K562 (cell line): ENCODE measurements around the gene KCNJ12. TPM values are rescaled to one million over a fixed set of nuclear protein-coding genes. Genes with fewer than 3 reads are reported as not detected.

Experiments used
- FUS ChIP-seq: fragments of 200-400 bp; formaldehyde crosslinking; optimal IDR thresholded peaks from 2 replicates; pipeline ENCODE3; 2017; ENCODE audit warnings: low read depth, low read length
- NUFIP1 ChIP-seq: fragments of 450-650 bp; IDR thresholded peaks from 2 replicates; pipeline ENCODE4 v1.6.1; 2018; ENCODE audit not compliant: partially characterized antibody
- PML ChIP-seq: IDR thresholded peaks from 2 replicates; pipeline ENCODE4 v1.6.1; 2012; ENCODE audit warnings: low read length, inconsistent platforms
- ZNF184 ChIP-seq: sonication (generic); formaldehyde crosslinking; IDR thresholded peaks from 2 replicates; pipeline ENCODE4 v1.5.0; 2020; ENCODE audit warnings: missing genetic modification reagents
- polyA plus RNA-seq, 8 experiments: library from polyadenylated mRNA; depleted of rRNA in 4 of 8; stranded (reverse) in 5 of 8; unstranded in 3 of 8; fragments of >200 nt; fragmentation: Nextera tagmentation in 2 of 8; fragmentation: Illumina TruSeq in 1 of 8; extraction: Ambion mirVana in 2 of 8; extraction: Trizol in 1 of 8; gene quantifications; 2 replicates each; pipeline versions ENCODE4 v1.2.1 to v1.2.3, GENCODE V29; 2011 to 2014; ENCODE audit warnings: inconsistent platforms in 1 of 8, missing spikeins in 1 of 8
- total RNA-seq, 7 experiments: library from RNA; depleted of rRNA in 6 of 7; stranded (reverse); fragments of >200 nt in 6 of 7; fragmentation: Illumina TruSeq in 2 of 7; extraction: Trizol in 2 of 7; gene quantifications; 2 replicates each; pipeline versions ENCODE4 v1.2.1 to v1.2.3, GENCODE V29; 2011 to 2021; ENCODE audit warnings: low replicate concordance in 1 of 7
- TF ChIP-seq, protein P1 (sequence below): fragments of 250-450 bp; sonication (Bioruptor Pico); IDR thresholded peaks from 2 replicates; pipeline ENCODE4 v1.4.0; 2020; ENCODE audit warnings: mild to moderate bottlenecking, moderate library complexity, borderline replicate concordance
- TF ChIP-seq, protein P2 (sequence below): fragments of 250-450 bp; sonication (Bioruptor Pico); IDR thresholded peaks from 2 replicates; pipeline ENCODE4 v1.5.0; 2022; ENCODE audit warnings: mild to moderate bottlenecking
- TF ChIP-seq, protein P3 (sequence below): sonication (generic); formaldehyde crosslinking; IDR thresholded peaks from 2 replicates; pipeline ENCODE4 v1.8.0; 2023; ENCODE audit warnings: missing genetic modification reagents, mild to moderate bottlenecking, borderline replicate concordance

Gene KCNJ12
- total and polyA plus RNA-seq, 9 of the 15 experiments (the other 6 are each of a cell fraction or from before 2014, with no cell fraction given) = 0.02 TPM; not detected in 8

DNA sequence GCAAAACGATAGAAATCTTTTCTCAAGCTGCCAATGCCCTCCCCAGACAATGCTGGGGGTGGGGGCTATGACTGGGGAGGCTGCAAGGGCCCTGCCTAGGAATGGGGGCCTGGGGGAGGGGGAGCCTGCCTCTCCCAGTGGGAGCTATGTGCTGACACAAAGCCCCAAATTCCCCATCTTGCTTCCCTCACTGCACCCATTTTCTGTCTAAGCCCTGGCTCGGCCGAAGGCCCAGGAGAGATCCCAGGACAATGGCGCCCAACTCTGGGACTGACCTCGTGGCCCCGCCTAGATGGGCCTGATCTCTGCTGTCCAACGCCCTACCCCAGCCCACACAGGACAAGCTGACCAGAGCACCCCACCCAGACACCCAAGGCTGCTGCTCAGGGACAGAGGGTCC is 11.1 kb upstream of the KCNJ12 start (continued):
- TF ChIP-seq, protein P1, sequence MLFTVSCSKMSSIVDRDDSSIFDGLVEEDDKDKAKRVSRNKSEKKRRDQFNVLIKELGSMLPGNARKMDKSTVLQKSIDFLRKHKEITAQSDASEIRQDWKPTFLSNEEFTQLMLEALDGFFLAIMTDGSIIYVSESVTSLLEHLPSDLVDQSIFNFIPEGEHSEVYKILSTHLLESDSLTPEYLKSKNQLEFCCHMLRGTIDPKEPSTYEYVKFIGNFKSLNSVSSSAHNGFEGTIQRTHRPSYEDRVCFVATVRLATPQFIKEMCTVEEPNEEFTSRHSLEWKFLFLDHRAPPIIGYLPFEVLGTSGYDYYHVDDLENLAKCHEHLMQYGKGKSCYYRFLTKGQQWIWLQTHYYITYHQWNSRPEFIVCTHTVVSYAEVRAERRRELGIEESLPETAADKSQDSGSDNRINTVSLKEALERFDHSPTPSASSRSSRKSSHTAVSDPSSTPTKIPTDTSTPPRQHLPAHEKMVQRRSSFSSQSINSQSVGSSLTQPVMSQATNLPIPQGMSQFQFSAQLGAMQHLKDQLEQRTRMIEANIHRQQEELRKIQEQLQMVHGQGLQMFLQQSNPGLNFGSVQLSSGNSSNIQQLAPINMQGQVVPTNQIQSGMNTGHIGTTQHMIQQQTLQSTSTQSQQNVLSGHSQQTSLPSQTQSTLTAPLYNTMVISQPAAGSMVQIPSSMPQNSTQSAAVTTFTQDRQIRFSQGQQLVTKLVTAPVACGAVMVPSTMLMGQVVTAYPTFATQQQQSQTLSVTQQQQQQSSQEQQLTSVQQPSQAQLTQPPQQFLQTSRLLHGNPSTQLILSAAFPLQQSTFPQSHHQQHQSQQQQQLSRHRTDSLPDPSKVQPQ = no peak
- TF ChIP-seq FUS (no peak), NUFIP1 (no peak), PML (no peak), ZNF184 (CRISPR knock-in tag) (no peak)
- TF ChIP-seq, protein P2, sequence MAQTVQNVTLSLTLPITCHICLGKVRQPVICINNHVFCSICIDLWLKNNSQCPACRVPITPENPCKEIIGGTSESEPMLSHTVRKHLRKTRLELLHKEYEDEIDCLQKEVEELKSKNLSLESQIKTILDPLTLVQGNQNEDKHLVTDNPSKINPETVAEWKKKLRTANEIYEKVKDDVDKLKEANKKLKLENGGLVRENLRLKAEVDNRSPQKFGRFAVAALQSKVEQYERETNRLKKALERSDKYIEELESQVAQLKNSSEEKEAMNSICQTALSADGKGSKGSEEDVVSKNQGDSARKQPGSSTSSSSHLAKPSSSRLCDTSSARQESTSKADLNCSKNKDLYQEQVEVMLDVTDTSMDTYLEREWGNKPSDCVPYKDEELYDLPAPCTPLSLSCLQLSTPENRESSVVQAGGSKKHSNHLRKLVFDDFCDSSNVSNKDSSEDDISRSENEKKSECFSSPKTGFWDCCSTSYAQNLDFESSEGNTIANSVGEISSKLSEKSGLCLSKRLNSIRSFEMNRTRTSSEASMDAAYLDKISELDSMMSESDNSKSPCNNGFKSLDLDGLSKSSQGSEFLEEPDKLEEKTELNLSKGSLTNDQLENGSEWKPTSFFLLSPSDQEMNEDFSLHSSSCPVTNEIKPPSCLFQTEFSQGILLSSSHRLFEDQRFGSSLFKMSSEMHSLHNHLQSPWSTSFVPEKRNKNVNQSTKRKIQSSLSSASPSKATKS (CRISPR knock-in tag) = no peak
- TF ChIP-seq, protein P3, sequence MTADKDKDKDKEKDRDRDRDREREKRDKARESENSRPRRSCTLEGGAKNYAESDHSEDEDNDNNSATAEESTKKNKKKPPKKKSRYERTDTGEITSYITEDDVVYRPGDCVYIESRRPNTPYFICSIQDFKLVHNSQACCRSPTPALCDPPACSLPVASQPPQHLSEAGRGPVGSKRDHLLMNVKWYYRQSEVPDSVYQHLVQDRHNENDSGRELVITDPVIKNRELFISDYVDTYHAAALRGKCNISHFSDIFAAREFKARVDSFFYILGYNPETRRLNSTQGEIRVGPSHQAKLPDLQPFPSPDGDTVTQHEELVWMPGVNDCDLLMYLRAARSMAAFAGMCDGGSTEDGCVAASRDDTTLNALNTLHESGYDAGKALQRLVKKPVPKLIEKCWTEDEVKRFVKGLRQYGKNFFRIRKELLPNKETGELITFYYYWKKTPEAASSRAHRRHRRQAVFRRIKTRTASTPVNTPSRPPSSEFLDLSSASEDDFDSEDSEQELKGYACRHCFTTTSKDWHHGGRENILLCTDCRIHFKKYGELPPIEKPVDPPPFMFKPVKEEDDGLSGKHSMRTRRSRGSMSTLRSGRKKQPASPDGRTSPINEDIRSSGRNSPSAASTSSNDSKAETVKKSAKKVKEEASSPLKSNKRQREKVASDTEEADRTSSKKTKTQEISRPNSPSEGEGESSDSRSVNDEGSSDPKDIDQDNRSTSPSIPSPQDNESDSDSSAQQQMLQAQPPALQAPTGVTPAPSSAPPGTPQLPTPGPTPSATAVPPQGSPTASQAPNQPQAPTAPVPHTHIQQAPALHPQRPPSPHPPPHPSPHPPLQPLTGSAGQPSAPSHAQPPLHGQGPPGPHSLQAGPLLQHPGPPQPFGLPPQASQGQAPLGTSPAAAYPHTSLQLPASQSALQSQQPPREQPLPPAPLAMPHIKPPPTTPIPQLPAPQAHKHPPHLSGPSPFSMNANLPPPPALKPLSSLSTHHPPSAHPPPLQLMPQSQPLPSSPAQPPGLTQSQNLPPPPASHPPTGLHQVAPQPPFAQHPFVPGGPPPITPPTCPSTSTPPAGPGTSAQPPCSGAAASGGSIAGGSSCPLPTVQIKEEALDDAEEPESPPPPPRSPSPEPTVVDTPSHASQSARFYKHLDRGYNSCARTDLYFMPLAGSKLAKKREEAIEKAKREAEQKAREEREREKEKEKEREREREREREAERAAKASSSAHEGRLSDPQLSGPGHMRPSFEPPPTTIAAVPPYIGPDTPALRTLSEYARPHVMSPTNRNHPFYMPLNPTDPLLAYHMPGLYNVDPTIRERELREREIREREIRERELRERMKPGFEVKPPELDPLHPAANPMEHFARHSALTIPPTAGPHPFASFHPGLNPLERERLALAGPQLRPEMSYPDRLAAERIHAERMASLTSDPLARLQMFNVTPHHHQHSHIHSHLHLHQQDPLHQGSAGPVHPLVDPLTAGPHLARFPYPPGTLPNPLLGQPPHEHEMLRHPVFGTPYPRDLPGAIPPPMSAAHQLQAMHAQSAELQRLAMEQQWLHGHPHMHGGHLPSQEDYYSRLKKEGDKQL (CRISPR knock-in tag) = no peak
